OCI-LY3 (cell line): Measurements from ENCODE around the gene CCL1.

Experiments used
- EZH2phosphoT487 ChIP-seq: fragments of 200-600 bp; shearing (Covaris generic); IDR thresholded peaks from 2 replicates; pipeline ENCODE4 v1.6.1; 2018; ENCODE audit warnings: antibody characterized with exemption, mixed run types, low read depth
- TF ChIP-seq, protein P1 (sequence below): fragments of 200-600, 300-600 bp; sonication (generic); IDR thresholded peaks from 2 replicates; pipeline ENCODE4 v1.5.1; 2014; ENCODE audit warnings: antibody characterized with exemption, low read length, low read depth

DNA sequence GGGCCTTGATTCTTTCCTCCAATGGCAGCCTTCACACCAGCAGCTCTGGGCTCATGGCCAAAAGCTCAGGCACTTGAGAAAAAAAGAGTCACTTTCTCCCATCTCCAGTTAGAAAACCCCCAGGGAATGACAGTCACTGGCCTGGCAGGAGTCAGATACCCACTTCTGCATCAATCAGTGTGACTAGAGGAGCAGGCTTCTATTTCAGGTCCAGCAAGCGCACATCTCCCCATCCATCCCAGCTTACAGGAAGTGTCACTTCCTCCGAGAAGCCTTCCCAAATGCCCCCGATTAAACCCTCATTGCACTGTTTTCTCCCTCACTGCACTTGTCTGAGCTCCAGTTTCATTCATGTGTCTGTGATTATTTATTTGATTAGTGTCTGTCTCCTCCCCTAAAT lies 30.4 kb upstream of the CCL1 start:
- TF ChIP-seq, protein P1, sequence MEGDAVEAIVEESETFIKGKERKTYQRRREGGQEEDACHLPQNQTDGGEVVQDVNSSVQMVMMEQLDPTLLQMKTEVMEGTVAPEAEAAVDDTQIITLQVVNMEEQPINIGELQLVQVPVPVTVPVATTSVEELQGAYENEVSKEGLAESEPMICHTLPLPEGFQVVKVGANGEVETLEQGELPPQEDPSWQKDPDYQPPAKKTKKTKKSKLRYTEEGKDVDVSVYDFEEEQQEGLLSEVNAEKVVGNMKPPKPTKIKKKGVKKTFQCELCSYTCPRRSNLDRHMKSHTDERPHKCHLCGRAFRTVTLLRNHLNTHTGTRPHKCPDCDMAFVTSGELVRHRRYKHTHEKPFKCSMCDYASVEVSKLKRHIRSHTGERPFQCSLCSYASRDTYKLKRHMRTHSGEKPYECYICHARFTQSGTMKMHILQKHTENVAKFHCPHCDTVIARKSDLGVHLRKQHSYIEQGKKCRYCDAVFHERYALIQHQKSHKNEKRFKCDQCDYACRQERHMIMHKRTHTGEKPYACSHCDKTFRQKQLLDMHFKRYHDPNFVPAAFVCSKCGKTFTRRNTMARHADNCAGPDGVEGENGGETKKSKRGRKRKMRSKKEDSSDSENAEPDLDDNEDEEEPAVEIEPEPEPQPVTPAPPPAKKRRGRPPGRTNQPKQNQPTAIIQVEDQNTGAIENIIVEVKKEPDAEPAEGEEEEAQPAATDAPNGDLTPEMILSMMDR = no peak
- TF ChIP-seq EZH2phosphoT487 = no peak
